GM12878 (cell line): ENCODE measurements around the gene SLC9A7. TPM values are rescaled to one million over a fixed set of nuclear protein-coding genes. Genes with fewer than 3 reads are reported as not detected.
A peak's percentile ranks its signal among the peaks of the same experiment; 100 is the strongest.

ENCODE experiments used
- ATAC-seq: fragments of 200-7000 bp; cut with Tn5 transposase; 3 replicates; pipeline ENCODE4 v1.9.1; 2020; ENCODE audit warnings: mild to moderate bottlenecking, moderate library complexity
- BruUV-seq: library from RNA; stranded (reverse); fragments of 400-500 nt; replicated peaks from 2 replicates; lab custom pipeline; 2021; lab: Mats Ljungman, UMichigan
- CTCF ChIA-PET: fragments of 300-600 bp; sonication (Branson Sonifier 250); formaldehyde crosslinking; extraction: SDS; loops from one replicate; lab custom pipeline; 2021; ENCODE audit warnings: inconsistent platforms; lab: Yijun Ruan, JAX
- POLR2A ChIA-PET: fragments of 350-600 bp; formaldehyde crosslinking; extraction: SDS; loops from one replicate; lab custom pipeline; 2021; ENCODE audit warnings: inconsistent platforms; lab: Charles Lee
- RAD21 ChIA-PET: fragments of 300-600 bp; sonication (Branson Sonifier 250); formaldehyde crosslinking; loops from one replicate; lab custom pipeline; 2023; ENCODE audit warnings: antibody characterized with exemption; ENCODE audit not compliant: unreplicated experiment; lab: Charles Lee
- SMC1A ChIA-PET: fragments of 300-600 bp; sonication (Branson Sonifier 250); formaldehyde crosslinking; loops from one replicate; lab custom pipeline; 2023; ENCODE audit not compliant: unreplicated experiment, uncharacterized antibody; lab: Charles Lee
- DNase-seq: peaks from one replicate; pipeline ENCODE4 v3.0.0-alpha.2; 2011; ENCODE audit warnings: low read depth, low spot score
- FAIRE-seq: peaks from 3 replicates; lab custom pipeline; 2011; peaks lifted over from hg19 to GRCh38; lab: Jason Lieb, UNC
- H2AFZ ChIP-seq: 2 replicates; pipeline ENCODE4 v1.6.0; 2011; ENCODE audit warnings: low read depth, low read length, control low read depth; ENCODE audit not compliant: control insufficient read depth
- H3K27ac ChIP-seq: 2 replicates; pipeline ENCODE4 v1.5.1; 2011; ENCODE audit warnings: control low read depth; ENCODE audit not compliant: control insufficient read depth, insufficient read depth
- H3K27me3 ChIP-seq, 2 experiments: replicated peaks in 1 of 2; 2 replicates each; pipeline versions ENCODE4 v1.6.0 to v1.6.1; 2011; ENCODE audit warnings: low read length in 1 of 2; ENCODE audit not compliant: control insufficient read depth in 2 of 2, insufficient read depth in 2 of 2
- H3K36me3 ChIP-seq, 2 experiments: 2 replicates each; pipeline ENCODE4 v1.5.1; 2011; ENCODE audit warnings: low read length in 1 of 2; ENCODE audit not compliant: control insufficient read depth in 2 of 2, insufficient read depth in 2 of 2
- H3K4me1 ChIP-seq: 2 replicates; pipeline ENCODE4 v1.6.1; 2011; ENCODE audit warnings: mild to moderate bottlenecking, low read length, moderate library complexity, mixed read lengths; ENCODE audit not compliant: control insufficient read depth, insufficient read depth
- H3K4me2 ChIP-seq: 2 replicates; pipeline ENCODE4 v1.6.0; 2011; ENCODE audit warnings: control low read depth; ENCODE audit not compliant: control insufficient read depth, insufficient read depth
- H3K4me3 ChIP-seq: fragments of 200-600 bp; sonication (generic); 2 replicates; pipeline ENCODE4 v1.5.1; 2016
- H3K79me2 ChIP-seq: 2 replicates; pipeline ENCODE4 v1.6.0; 2011; ENCODE audit warnings: low read length; ENCODE audit not compliant: control insufficient read depth, insufficient read depth
- H3K9ac ChIP-seq: 2 replicates; pipeline ENCODE4 v1.8.0; 2011; ENCODE audit warnings: low read length, control low read depth, mixed read lengths; ENCODE audit not compliant: control insufficient read depth, insufficient read depth
- H3K9me3 ChIP-seq: replicated peaks from 3 replicates; pipeline ENCODE4 v1.5.1; 2011; ENCODE audit warnings: mild to moderate bottlenecking, low read length; ENCODE audit not compliant: control insufficient read depth, insufficient read depth
- H4K20me1 ChIP-seq: 2 replicates; pipeline ENCODE4 v1.6.0; 2011; ENCODE audit not compliant: control insufficient read depth, insufficient read depth
- E2F8 ChIP-seq: fragments of 450-650 bp; IDR thresholded peaks from 2 replicates; pipeline ENCODE4 v1.6.1; 2018; ENCODE audit warnings: mild to moderate bottlenecking, low read depth, moderate library complexity; ENCODE audit not compliant: partially characterized antibody
- ESRRA ChIP-seq: IDR thresholded peaks from 2 replicates; pipeline ENCODE4 v1.6.1; 2012; ENCODE audit warnings: mild to moderate bottlenecking, low read length, improper control_type of control experiment
- IRF5 ChIP-seq: fragments of 450-650 bp; IDR thresholded peaks from 2 replicates; pipeline ENCODE4 v1.6.1; 2017; ENCODE audit warnings: borderline replicate concordance
- MEF2B ChIP-seq: fragments of 450-650 bp; IDR thresholded peaks from 2 replicates; pipeline ENCODE4 v1.6.1; 2018; ENCODE audit warnings: mild to moderate bottlenecking, moderate library complexity; ENCODE audit not compliant: partially characterized antibody, poor library complexity, severe bottlenecking
- MLLT1 ChIP-seq: fragments of 450-650 bp; IDR thresholded peaks from 2 replicates; pipeline ENCODE4 v1.6.1; 2016; ENCODE audit warnings: mild to moderate bottlenecking
- NFIC ChIP-seq: IDR thresholded peaks from 2 replicates; pipeline ENCODE4 v1.6.1; 2012; ENCODE audit warnings: low read depth, mild to moderate bottlenecking, inconsistent platforms, low read length, moderate library complexity
- NR2F1 ChIP-seq: fragments of 450-650 bp; conservative IDR thresholded peaks from 2 replicates; pipeline ENCODE4 v1.6.1; 2017; ENCODE audit warnings: mild to moderate bottlenecking
- RCOR1 ChIP-seq: conservative IDR thresholded peaks from 2 replicates; pipeline ENCODE4 v1.6.1; 2012; ENCODE audit warnings: low read depth, low read length, improper control_type of control experiment
- SMAD5 ChIP-seq: IDR thresholded peaks from 2 replicates; pipeline ENCODE4 v1.6.1; 2016; ENCODE audit warnings: antibody characterized with exemption, low read depth
- TARDBP ChIP-seq: IDR thresholded peaks from 2 replicates; pipeline ENCODE4 v1.6.1; 2016; ENCODE audit warnings: borderline replicate concordance
- ZNF384 ChIP-seq: IDR thresholded peaks from 2 replicates; pipeline ENCODE4 v1.6.1; 2012; ENCODE audit warnings: low read depth, mild to moderate bottlenecking, low read length, improper control_type of control experiment, borderline replicate concordance
- WGBS: methylation state at CpG from one replicate; pipeline ENCODE4 v1.1.6; 2016; ENCODE audit warnings: low lambda C conversion rate; ENCODE audit not compliant: insufficient replicate concordance, insufficient coverage; ENCODE audit errors: missing lambda C conversion rate; 5-methylcytosine and 5-hydroxymethylcytosine counted together
- in situ Hi-C: fragments of 300-500 bp; cut with MboI; formaldehyde crosslinking; loops from 9 replicates; pipeline ENCODE4 v1.14.3; 2018; ENCODE audit warnings: mixed read lengths
- intact Hi-C: fragments of 100-400 bp; cut with micrococcal nuclease; formaldehyde crosslinking; loops from one replicate; pipeline ENCODE4 v1.14.2; 2022; ENCODE audit not compliant: unreplicated experiment
- polyA plus RNA-seq, 11 experiments: library from polyadenylated mRNA; depleted of rRNA in 4 of 11; unstranded in 6 of 11; stranded (reverse) in 5 of 11; fragments of >200 nt; fragmentation: Nextera tagmentation in 4 of 11; fragmentation: Illumina TruSeq in 1 of 11; extraction: Ambion mirVana in 4 of 11; extraction: Trizol in 1 of 11; gene quantifications; 1 replicate in 1 of 11; 2 replicates in 10 of 11; pipeline versions ENCODE4 v1.2.1 to v1.2.3, GENCODE V29; 2011 to 2016; ENCODE audit warnings: inconsistent platforms in 2 of 11, missing spikeins in 2 of 11, low read depth in 1 of 11
- total RNA-seq, 4 experiments: library from RNA; depleted of rRNA in 3 of 4; stranded (reverse); fragments of >200 nt in 3 of 4; fragmentation: Illumina TruSeq in 1 of 4; extraction: Trizol in 1 of 4; gene quantifications; 2 replicates each; pipeline versions ENCODE4 v1.2.1 to v1.2.3, GENCODE V29; 2013 to 2021

SLC9A7 gene
- total and polyA plus RNA-seq, 10 of the 15 experiments (the other 5 are each of a cell fraction or from before 2014, with no cell fraction given): 5.0 to 62.8 (median 30.5) TPM

DNA sequence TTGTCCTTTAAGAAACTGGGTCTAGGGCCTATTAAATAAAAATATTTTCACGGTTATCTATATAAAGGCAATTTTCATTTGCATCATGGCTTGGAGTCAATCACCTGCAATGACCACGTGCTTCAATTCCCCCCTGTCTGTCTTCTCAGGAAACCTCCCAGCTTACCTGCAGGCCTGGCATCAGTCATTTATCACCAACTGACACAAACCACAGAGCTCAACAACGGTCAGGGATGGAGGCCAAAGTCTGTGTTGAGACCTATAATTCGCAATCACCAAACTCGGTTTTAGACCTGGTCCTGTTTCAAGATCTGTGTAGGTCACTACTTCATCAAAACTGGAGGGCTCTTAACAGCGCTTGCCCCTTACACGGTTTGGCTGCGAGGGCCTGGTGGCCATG lies 1.9 kb downstream of the SLC9A7 start (continued):
- no peak for TF ChIP-seq RCOR1
- TF ChIP-seq IRF5: no peak
- no peak for TF ChIP-seq MEF2B
- no peak for TF ChIP-seq NR2F1
- TF ChIP-seq SMAD5: no peak
- no peak for TF ChIP-seq TARDBP
- TF ChIP-seq, all 136 proteins: peak for 2

DNA sequence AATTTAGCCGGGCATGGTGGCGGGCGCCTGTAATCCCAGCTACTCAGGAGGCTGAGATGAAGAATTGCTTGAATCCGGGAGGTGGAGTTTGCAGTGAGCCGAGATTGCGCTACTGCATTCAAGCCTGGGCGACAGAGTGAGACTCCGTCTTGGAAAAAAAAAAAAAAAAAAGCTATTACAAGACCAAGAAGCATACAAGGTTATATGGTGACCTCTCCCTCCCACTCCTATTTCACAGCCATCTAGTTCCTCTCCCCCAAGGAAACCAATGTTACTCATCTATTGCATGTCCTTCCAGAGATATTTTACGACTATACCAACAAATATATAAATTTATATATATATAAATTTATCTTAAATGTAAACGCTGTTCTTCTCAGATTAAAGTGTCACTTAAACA lies 3.2 kb downstream of the SLC9A7 start:
- POLR2A ChIA-PET: interaction anchor here (0.6 to 2.5 kb wide), 3 partner anchors 36 to 63 kb away, joined by 3 to 10 read pairs (median 9); no protein-coding TSS in a partner anchor
- in situ Hi-C loops: no loop called here
- SMC1A ChIA-PET: interaction anchor here (0.7 to 2.7 kb wide), 5 partner anchors 35 to 290 kb away, joined by 4 to 11 read pairs (median 4); no protein-coding TSS in a partner anchor
- H3K27ac ChIP-seq: peak overlapping the region; percentile 51; the same call in 1 of the 2 replicates
- no peaks in the 10 kb centered on the region for H3K9me3 ChIP-seq
- intact Hi-C loops: loop anchor here (5.0 kb wide), 3 partner anchors 43 to 337 kb away; no protein-coding TSS in a partner anchor
- H3K36me3 ChIP-seq: peaks cover 0 to 2% of the 10 kb centered on the region in 2 experiments; a peak in 3 of 4 replicates
- TF ChIP-seq NFIC: no peak
- TF ChIP-seq ZNF384: peak; percentile 62; the same call in 1 of the 2 replicates
- TF ChIP-seq NR2F1: 0 out of 2 replicates have a peak, but pooled peaks have one; percentile 25
- TF ChIP-seq MLLT1: peak; percentile 38; the same call in 1 of the 2 replicates
- TF ChIP-seq ESRRA: no peak
- TF ChIP-seq E2F8: no peak
- WGBS: 63% methylated on average over 8 of the region's 10 CpGs
- H3K79me2 ChIP-seq: peaks cover 80% of the 10 kb centered on the region
- DNase-seq: no peak
- BruUV-seq: no TSS peak
- no peak for FAIRE-seq
- 0 out of 2 replicates have a peak, but pooled peaks cover 3% of the 10 kb centered on the region for H3K4me1 ChIP-seq
- H4K20me1 ChIP-seq: no peaks in the 10 kb centered on the region
- no peak overlapping the region for H2AFZ ChIP-seq
- H3K4me2 ChIP-seq: peak overlapping the region; percentile 66; the same call in 1 of the 2 replicates
- H3K27me3 ChIP-seq: no peaks in the 10 kb centered on the region
- H3K9ac ChIP-seq: no peak overlapping the region
- peak overlapping the region; percentile 68; the same call in 1 of the 2 replicates for H3K4me3 ChIP-seq
- no peak for ATAC-seq
- CTCF ChIA-PET: interaction anchor here (0.6 kb wide), 2 partner anchors 66 to 111 kb away, joined by 3 to 4 read pairs; no protein-coding TSS in a partner anchor
- RAD21 ChIA-PET: interaction anchor here (0.6 to 2.8 kb wide), 6 partner anchors 11 to 108 kb away, joined by 3 to 8 read pairs (median 4); no protein-coding TSS in a partner anchor
